Limb (tissue), 2 donors: ENCODE data around the gene ZFTA.
A peak's percentile ranks its signal among the peaks of the same experiment; 100 is the strongest.
"Not testable (repeated sequence)": the region's sequence is repeated elsewhere in the genome, so short reads cannot be mapped to it uniquely, and the experiment has no call there.

ENCODE experiments used
- DNase-seq, 2 donors: peaks; one replicate each; pipeline ENCODE4 v3.0.0-alpha.2; 2016; ENCODE audit errors: extremely low spot score in 2 of 2

The ZFTA gene

GRCh38 chr11:63775191-63775590, 6.6 kb upstream of the ZFTA start:
- DNase-seq = no peak

GRCh38 chr11:63771741-63772318, 3.3 kb upstream of the ZFTA start:
- DNase-seq = not testable (repeated sequence)

GRCh38 chr11:63770763-63771162, 2.2 kb upstream of the ZFTA start:
- no peak for DNase-seq

- DNase-seq = peak in 1 of 2 donors; percentile 56
Measured at GRCh38 chr11:63769714-63770455, 1.3 kb upstream of the ZFTA start.

GRCh38 chr11:63769042-63769713, 603 bp upstream of the ZFTA start:
- DNase-seq = peak in 1 of 2 donors; percentile 6

GRCh38 chr11:63767565-63768236, 874 bp downstream of the ZFTA start:
- DNase-seq = peak; percentile 70 to 76

- DNase-seq = no peak
Measured at GRCh38 chr11:63767267-63767564, 1.4 kb downstream of the ZFTA start.

- peak in 1 of 2 donors; percentile 46 for DNase-seq
Measured at GRCh38 chr11:63766531-63767235, 1.9 kb downstream of the ZFTA start.

- peak in 1 of 2 donors; percentile 38 for DNase-seq
Measured at GRCh38 chr11:63765688-63766241, 2.8 kb downstream of the ZFTA start.

GRCh38 chr11:63764679-63765647, 3.6 kb downstream of the ZFTA start:
- DNase-seq = peak in 1 of 2 donors; percentile 36

- DNase-seq = no peak
Measured at GRCh38 chr11:63764340-63764678, 4.3 kb downstream of the ZFTA start.

- peak; percentile 12 to 68 for DNase-seq
Measured at GRCh38 chr11:63763496-63764339, 4.9 kb downstream of the ZFTA start.

GRCh38 chr11:63762654-63763495, 5.7 kb downstream of the ZFTA start:
- peak; percentile 55 to 77 for DNase-seq

- peak; percentile 7 to 66 for DNase-seq
Measured at GRCh38 chr11:63761931-63762653, 6.5 kb downstream of the ZFTA start.

GRCh38 chr11:63761188-63761587, 7.4 kb downstream of the ZFTA start:
- DNase-seq = no peak

GRCh38 chr11:63760487-63761079, 8.0 kb downstream of the ZFTA start:
- DNase-seq = no peak
